ENCODE data around the gene MARK3. TPM values are rescaled to one million over a fixed set of nuclear protein-coding genes. Genes with fewer than 3 reads are reported as not detected.

MARK3 gene
- total RNA-seq, 4 donors from 2014 or later: 78.8 to 133 (median 121) TPM

- DNase-seq (ENCODE audit: low spot score) (no peak), ATAC-seq (ENCODE audit: low FRiP score) (no peak)
- TF ChIP-seq CTCF (IDR thresholded peaks at IDR 0.05): no peak
Observed at GRCh38 chr14:103531421-103532215, 146.4 kb downstream of the MARK3 start.

DNA sequence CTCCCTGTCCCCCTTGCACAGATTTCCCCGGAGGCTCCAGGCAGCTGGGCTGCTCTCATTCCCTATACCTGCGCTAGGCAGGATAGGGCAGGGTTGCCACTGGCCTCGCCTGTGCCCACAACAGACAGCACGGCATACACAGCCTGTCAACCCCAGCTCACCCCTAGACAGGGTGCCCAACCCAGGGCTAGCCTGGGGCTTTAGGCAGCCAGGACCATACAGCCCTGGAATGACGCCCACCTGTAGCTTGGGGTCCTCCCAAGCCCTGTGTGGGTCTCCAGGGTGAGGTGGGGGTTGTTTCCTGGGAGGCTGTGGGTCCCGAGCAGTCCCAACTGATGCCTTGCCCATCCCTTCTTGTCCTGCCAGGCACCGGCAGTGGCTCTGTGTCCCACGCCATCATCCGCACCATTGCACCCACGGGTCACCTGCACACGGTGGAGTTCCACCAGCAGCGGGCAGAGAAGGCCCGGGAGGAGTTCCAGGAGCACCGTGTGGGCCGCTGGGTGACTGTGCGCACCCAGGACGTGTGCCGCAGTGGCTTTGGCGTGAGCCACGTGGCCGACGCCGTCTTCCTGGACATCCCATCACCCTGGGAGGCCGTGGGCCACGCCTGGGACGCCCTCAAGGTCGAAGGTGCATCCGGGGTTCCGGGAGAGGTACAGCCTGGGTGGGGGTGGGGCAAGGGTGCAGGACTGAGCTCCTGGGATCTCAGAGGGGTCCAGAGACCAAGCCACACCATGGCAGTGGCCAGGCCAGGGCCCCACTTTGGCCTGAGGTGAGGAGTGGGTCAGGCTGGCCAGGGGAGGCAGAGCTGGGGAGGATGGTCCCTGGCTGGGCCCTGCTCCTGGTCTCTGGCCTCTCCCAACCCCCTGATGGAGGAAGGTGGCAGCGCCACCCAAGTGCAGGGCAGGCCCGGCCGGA lies 147.3 kb downstream of the MARK3 start:
- TF ChIP-seq CTCF (IDR thresholded peaks at IDR 0.05): no peak
- no peak for ATAC-seq (ENCODE audit: low FRiP score)
- DNase-seq (ENCODE audit: low spot score): no peak

DNA sequence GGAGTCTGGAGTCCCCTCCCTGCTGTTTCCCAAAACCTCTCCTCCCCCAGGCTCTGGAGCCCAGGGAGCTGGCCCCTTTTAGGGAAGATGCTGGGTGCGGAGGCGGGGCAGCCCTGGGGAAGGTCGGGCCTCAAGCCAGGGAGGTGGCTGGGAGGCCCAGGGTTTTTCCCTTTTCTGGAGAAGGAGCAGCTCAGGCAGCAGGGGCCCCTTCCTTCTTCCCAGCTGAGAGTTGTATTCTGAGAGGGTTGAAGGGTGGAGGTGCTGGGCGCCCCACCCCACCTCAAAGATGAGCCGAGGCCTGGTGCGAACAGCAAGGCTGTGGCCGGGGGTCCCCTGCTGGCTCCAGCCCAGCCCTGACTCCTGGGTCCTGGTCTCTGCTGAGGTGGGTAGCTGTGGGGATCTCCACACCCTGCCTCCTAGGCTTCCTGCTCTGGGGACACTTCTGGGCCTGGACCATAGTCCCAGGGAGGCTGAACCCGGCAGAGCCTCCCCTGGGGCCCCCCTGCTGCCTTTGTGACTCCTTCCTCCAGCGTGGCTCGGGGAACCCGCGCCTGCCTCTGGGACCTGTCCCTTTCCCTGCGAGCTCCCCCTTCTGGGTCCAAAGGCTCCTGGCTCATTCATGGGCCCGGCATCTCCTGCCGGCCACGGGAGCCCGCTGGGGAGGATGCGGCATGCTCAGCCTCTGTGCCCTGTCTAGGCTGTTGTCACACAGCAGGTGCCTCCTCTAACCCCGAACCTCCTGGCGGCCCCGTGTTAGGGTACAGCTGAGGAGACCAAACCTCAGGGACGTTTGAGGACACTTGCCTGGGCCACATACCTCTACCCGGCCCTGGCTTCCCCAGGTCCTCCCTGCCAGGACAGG lies 148.2 kb downstream of the MARK3 start:
- no peak for TF ChIP-seq CTCF (IDR thresholded peaks at IDR 0.05)
- no peak for DNase-seq (ENCODE audit: low spot score)
- ATAC-seq (ENCODE audit: low FRiP score): no peak

GRCh38 chr14:103533999-103534575 lies 148.9 kb downstream of the MARK3 start:
- no peak for ATAC-seq (ENCODE audit: low FRiP score)
- DNase-seq (ENCODE audit: low spot score): no peak
- no peak for TF ChIP-seq CTCF (IDR thresholded peaks at IDR 0.05)

DNA sequence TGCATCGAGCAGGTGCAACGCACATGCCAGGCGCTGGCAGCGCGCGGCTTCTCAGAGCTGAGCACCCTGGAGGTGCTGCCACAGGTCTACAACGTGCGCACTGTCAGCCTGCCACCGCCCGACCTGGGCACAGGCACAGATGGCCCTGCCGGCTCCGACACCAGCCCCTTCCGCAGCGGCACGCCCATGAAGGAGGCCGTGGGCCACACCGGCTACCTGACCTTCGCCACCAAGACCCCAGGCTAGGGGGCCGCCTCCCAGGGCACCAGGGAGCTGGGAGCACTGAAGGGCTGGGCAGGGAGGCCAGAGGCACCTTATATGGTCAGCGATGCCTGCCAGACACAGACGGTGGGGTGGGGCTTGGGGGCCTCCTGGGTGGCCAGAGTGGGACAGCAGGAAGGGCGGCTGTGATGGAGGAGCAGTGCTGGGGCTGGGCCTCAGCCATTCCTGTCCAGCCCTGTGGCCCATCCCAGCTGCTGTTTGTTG lies 149.4 kb downstream of the MARK3 start:
- ATAC-seq (ENCODE audit: low FRiP score): no peak
- no peak for TF ChIP-seq CTCF (IDR thresholded peaks at IDR 0.05)
- no peak for DNase-seq (ENCODE audit: low spot score)

Measured in omental fat pad (tissue), 4 donors.